Stimulated activated naive CD4-positive, alpha-beta T cell (primary cell): ENCODE results near the gene DCXR.

ENCODE experiments used
- DNase-seq, 6 experiments: peaks; one replicate each; lab custom pipeline; 2025; lab: John Stamatoyannopoulos, UW

Gene DCXR

DNA sequence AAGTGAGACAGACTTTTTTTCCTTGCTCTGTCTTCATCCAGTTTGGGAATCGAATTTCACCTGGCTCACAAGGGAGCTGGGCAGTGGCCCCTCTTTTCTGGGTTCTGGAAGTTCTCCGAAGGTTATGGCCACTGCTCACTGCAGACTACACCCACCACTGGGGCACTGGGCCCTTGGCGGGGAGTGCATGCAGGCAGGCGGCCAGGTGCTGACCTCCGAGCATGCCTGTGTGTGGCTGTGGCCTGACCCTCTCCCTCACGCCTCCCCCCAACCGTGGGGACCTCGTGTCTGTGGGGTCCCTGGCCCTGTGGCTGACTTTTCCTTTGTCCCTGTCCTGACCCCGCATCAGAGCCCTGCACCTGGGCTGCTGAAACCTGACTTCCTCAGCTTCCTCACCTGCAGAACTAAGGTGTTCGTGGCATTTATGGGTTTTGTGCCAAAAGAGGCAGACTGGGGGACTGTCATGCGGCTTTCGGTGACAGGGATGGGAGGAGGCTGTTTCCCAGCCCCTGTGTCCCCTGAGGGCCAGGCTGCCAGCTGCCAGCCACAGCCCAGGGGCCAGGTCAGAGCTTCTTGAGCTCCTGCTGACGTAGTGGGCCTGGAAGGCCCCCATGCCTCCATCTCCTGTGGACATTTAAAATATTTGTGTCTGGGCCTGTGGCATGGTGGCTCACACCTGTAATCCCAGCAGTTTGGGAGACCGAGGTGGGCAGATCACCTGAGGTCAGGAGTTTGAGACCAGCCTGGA is 38.6 kb downstream of the DCXR start:
- DNase-seq = no peak

- no peak for DNase-seq
Observed at GRCh38 chr17:81998212-81998611, 39.3 kb downstream of the DCXR start.

GRCh38 chr17:81996757-81997441 is 40.6 kb downstream of the DCXR start:
- DNase-seq = no peak

- DNase-seq = no peak
Observed at GRCh38 chr17:81996232-81996756, 41.2 kb downstream of the DCXR start.

GRCh38 chr17:81995463-81996231 is 41.9 kb downstream of the DCXR start:
- no peak for DNase-seq

DNA sequence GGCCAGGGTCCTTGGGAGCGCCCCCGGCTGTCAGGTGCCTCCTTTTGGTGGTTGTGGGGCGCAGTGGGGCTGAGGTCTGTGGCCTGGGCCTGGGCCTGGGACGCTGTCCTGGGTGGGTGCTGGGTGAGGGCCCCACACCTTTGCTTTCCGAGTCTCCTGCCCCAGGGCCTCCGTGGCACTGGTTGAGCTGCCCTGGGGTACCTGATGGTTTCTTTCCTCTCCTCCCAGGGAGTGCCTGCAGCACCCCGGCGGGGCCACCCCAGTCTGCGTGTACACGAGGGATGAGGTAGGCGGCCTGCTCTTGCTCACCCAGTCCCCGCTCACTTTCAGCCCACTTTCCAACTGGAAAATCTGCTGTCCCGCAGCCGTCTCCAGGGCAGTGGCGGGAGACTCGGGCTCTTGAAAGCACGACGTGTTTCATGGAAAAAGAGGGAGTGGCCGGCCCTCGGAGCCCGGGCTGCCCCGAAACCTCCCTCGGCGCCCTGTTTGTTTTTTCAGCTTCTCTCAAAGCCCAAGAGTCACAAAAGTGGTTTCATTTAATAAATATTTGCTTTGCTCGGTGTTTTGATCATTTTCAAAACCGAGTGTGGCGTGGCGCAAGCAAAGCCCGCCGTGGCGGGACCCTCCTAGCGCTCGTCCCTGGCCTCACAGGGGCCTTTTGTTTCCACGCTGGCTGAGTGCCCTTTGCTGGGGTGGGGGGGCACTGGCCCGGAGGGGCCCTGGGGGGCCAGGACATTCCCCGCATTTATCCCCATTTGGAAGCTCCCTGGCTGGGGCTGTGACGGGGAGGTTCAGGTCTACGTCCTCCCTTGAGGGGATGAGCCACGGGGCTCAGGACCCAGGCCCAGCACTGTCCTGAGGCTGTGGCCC is 42.7 kb downstream of the DCXR start:
- no peak for DNase-seq

DNA sequence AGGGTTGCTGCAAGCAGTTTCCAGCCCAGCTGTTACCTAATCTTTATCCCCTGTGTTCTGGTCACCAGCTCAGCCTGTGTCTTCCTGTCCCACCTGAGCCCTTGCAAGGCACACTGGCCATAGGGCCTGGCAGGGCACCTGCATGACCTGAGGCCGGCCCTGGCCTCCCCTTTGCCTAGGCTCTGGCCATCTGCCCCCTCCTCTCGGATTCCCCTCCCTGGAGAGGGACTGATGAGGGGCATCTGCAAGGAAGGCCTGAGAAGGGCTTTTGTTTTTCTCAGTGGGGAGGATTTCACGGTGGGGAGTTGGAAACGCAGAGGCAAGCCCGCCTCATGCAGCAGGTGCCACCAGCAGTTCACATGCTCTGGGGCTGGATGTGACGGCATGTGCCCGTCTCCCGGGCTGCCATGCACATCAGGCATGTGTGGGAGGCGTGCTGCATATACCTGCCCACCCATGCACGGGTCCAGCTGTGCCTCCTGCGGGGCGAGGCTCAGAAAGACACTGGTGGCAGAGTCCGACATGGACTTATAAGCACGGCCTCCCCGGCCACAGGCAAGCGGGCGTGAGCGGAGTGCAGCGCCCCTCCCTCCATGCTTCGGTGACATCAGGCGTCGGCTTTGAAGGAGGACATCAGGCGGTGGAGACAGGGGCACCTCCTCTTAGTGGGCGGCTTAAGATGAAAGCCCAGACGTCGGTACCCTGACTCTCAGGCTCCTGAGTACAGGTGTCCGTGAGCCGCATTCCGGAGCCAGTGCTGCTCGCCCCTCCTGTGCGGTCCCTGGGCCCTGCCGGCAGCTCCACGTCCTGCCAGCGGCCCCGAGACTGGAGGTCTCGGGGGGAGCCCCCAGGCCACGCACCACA is 43.5 kb downstream of the DCXR start:
- DNase-seq = no peak

DNA sequence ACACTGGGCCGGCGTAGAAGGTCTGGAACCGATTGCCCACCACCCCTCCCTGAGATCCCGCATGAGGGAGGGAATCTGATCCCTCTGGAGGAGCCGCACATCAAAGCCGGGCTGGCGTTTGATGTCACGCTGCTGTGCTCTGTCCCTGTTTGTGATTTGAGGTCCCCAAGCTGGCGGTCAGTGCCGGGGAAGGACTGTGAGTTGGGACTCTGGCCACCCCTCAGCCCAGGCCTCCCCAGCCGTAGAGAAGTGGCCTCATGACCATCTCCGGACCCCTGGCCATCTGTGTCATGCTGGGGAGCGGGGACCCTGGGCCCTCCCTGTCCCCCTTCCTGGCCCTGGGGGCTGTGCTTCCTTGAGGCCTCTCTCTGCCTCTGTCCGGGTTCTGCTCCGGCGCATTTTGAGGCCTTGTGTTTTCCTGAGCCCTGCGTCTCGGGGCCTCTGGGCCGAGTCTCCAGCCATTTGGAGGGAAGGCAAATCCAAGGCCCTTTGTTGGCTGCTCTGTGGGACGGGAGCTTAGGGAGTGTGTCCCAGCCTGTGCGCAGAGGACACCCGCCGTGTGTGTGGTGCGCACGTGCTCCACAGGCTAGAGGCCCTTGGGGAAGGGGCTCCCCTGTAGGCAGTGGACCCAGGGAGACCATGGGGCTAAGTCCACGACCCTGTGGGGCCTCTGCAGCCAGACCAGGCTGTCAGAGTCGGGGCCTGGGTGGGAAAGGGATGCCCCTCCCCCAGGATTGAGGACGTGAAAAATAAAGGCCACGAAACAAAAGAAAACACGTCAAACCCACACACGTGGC is 45.0 kb downstream of the DCXR start:
- no peak for DNase-seq

- no peak for DNase-seq
Observed at GRCh38 chr17:81991684-81992305, 45.7 kb downstream of the DCXR start.

- no peak for DNase-seq
Observed at GRCh38 chr17:81990836-81991683, 46.4 kb downstream of the DCXR start.

DNA sequence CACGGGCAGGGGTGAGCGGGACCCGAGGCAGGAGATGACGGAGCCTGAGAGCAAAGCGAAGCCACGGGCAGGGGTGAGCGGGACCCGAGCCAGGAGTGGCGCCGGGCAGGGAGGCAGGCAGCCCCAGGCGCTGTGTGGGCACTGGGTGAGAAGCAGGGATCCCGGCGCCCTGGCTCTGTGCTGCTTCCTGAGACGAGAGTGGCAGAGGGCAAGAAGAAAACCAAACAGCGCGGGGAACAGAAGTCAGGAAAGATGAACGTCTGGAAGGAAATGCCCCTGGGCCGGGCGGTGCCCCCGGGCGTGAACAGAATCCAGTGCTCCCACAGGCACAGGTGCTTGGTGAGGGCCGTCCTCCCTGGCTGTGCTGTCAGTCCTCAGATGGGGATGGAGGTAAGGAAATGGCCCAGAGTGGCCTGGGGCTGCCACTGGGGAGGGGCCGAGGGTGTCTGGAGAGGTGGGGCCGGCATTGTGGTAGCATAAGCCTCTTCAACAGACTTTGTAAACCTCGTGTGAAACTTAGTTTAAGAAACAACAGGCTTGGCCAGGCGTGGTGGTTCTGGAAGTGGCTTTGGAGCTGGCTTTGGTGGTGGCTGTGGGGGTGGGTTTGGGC is 50.2 kb downstream of the DCXR start:
- no peak for DNase-seq

- no peak for DNase-seq
Observed at GRCh38 chr17:81986606-81987005, 50.9 kb downstream of the DCXR start.
